Natural killer cell (primary cell): Measurements from ENCODE around the gene POLRMT. TPM values are rescaled to one million over a fixed set of nuclear protein-coding genes. Genes with fewer than 3 reads are reported as not detected.

Experiments
- ATAC-seq, 3 donors: fragments of 150-1000 bp in 2 of 3; fragments of 200-7000 bp in 1 of 3; cut with Tn5 transposase; 1 replicate in 1 of 3; 2 replicates in 2 of 3; pipeline ENCODE4 v1.10.0; 2021; ENCODE audit warnings: mild to moderate bottlenecking in 2 of 3, moderate library complexity in 2 of 3
- DNase-seq, 2 donors: peaks; one replicate each; pipeline versions ENCODE4 v3.0.0 to v3.0.0-alpha.2; 2013 to 2021; ENCODE audit warnings: mixed read lengths in 1 of 2
- H3K27ac ChIP-seq: one replicate; pipeline ENCODE4 v1.5.1; 2013; ENCODE audit warnings: mild to moderate bottlenecking, low read length
- H3K27me3 ChIP-seq: one replicate; pipeline ENCODE4 v1.6.1; 2013; ENCODE audit warnings: low read length; ENCODE audit not compliant: control insufficient read depth, insufficient read depth
- H3K36me3 ChIP-seq: one replicate; pipeline ENCODE4 v1.6.1; 2013; ENCODE audit warnings: low read length; ENCODE audit not compliant: control insufficient read depth, insufficient read depth
- H3K4me1 ChIP-seq: one replicate; pipeline ENCODE4 v1.6.1; 2013; ENCODE audit warnings: low read length; ENCODE audit not compliant: control insufficient read depth, insufficient read depth
- H3K4me3 ChIP-seq: one replicate; pipeline ENCODE4 v1.5.1; 2013; ENCODE audit warnings: low read length
- H3K9me3 ChIP-seq: one replicate; pipeline ENCODE4 v1.6.1; 2013; ENCODE audit warnings: low read length; ENCODE audit not compliant: control insufficient read depth, insufficient read depth
- H3K27ac Mint-ChIP-seq, 2 donors: one replicate each; pipeline ENCODE4 v1.8.0; 2022; ENCODE audit warnings: mild to moderate bottlenecking in 2 of 2, mixed read lengths in 2 of 2, moderate library complexity in 1 of 2
- H3K27me3 Mint-ChIP-seq, 2 donors: one replicate each; pipeline ENCODE4 v1.8.0; 2022; ENCODE audit warnings: low read depth in 2 of 2, mixed read lengths in 2 of 2
- H3K36me3 Mint-ChIP-seq: one replicate; pipeline ENCODE4 v1.8.0; 2022; ENCODE audit warnings: mixed read lengths
- H3K4me1 Mint-ChIP-seq, 2 donors: one replicate each; pipeline ENCODE4 v1.8.0; 2022; ENCODE audit warnings: mixed read lengths in 2 of 2
- H3K4me3 Mint-ChIP-seq: one replicate; pipeline ENCODE4 v1.8.0; 2022; ENCODE audit warnings: mild to moderate bottlenecking, moderate library complexity, mixed read lengths
- H3K9me3 Mint-ChIP-seq, 2 donors: one replicate each; pipeline ENCODE4 v1.8.0; 2022; ENCODE audit warnings: mixed read lengths in 2 of 2
- CTCF ChIP-seq: fragments of 200-600 bp; IDR thresholded peaks from one replicate; pipeline ENCODE4 v1.8.0; 2022; ENCODE audit warnings: antibody characterized with exemption
- WGBS: methylation state at CpG from one replicate; pipeline ENCODE4 v1.1.7; 2013; ENCODE audit warnings: missing lambda C conversion rate; ENCODE audit not compliant: insufficient coverage; 5-methylcytosine and 5-hydroxymethylcytosine counted together
- intact Hi-C: fragments of 100-400 bp; cut with micrococcal nuclease; formaldehyde crosslinking; loops from one replicate; pipeline ENCODE4 v1.14.2; 2022
- total RNA-seq, 4 donors: library from RNA; stranded (reverse); fragments of 120-200 nt in 1 of 4; gene quantifications; one replicate each; pipeline versions ENCODE4 v1.2.3 to v1.2.4, GENCODE V29; 2013 to 2022

Gene POLRMT
- total RNA-seq, 3 donors from 2014 or later (not counting 1 experiment from before 2014, with no cell fraction given): 57.2 to 58.5 (median 57.6) TPM

GRCh38 chr19:625257-625656 lies 8.1 kb downstream of the POLRMT start:
- no peak for ATAC-seq
- no peak for DNase-seq
- H3K4me1 ChIP-seq: no peaks in the 10 kb centered on the region
- H3K9me3 ChIP-seq: no peaks in the 10 kb centered on the region
- H3K4me3 ChIP-seq: no peak overlapping the region
- H3K4me3 Mint-ChIP-seq: no peak overlapping the region
- H3K36me3 ChIP-seq: peaks cover 39% of the 10 kb centered on the region
- H3K27ac Mint-ChIP-seq: no peak overlapping the region
- no peaks in the 10 kb centered on the region for H3K9me3 Mint-ChIP-seq
- no peaks in the 10 kb centered on the region for H3K27me3 ChIP-seq
- peaks cover 0 to under 1% of the 10 kb centered on the region in 2 donors for H3K4me1 Mint-ChIP-seq
- intact Hi-C loops: no loop called here
- H3K36me3 Mint-ChIP-seq: no peaks in the 10 kb centered on the region
- no peaks in the 10 kb centered on the region for H3K27me3 Mint-ChIP-seq
- no peak for TF ChIP-seq CTCF
- H3K27ac ChIP-seq: no peak overlapping the region
- WGBS: 94% methylated on average over 5 of the region's 5 CpGs

- no peaks in the 10 kb centered on the region for H3K4me1 Mint-ChIP-seq
- no peak overlapping the region for H3K27ac ChIP-seq
- no peak for ATAC-seq
- no peak overlapping the region for H3K27ac Mint-ChIP-seq
- no peaks in the 10 kb centered on the region for H3K27me3 Mint-ChIP-seq
- H3K36me3 ChIP-seq: peaks cover 43% of the 10 kb centered on the region
- H3K4me3 ChIP-seq: no peak overlapping the region
- no peaks in the 10 kb centered on the region for H3K27me3 ChIP-seq
- H3K4me1 ChIP-seq: no peaks in the 10 kb centered on the region
- no peak overlapping the region for H3K4me3 Mint-ChIP-seq
- no peak for DNase-seq
- intact Hi-C loops: no loop called here
- WGBS: 97% methylated on average over 24 of the region's 24 CpGs
- no peak for TF ChIP-seq CTCF
- no peaks in the 10 kb centered on the region for H3K9me3 ChIP-seq
- H3K9me3 Mint-ChIP-seq: no peaks in the 10 kb centered on the region
- H3K36me3 Mint-ChIP-seq: no peaks in the 10 kb centered on the region
These were observed 8.8 kb downstream of the POLRMT start for GRCh38 chr19:624433-625109.

- intact Hi-C loops: no loop called here
- no peaks in the 10 kb centered on the region for H3K27me3 Mint-ChIP-seq
- DNase-seq (no peak), ATAC-seq (no peak)
- H3K36me3 ChIP-seq: peaks cover 46% of the 10 kb centered on the region
- TF ChIP-seq CTCF: no peak
- no peaks in the 10 kb centered on the region for H3K36me3 Mint-ChIP-seq
- H3K4me3 Mint-ChIP-seq: no peak overlapping the region
- no peak overlapping the region for H3K4me3 ChIP-seq
- no peak overlapping the region for H3K27ac Mint-ChIP-seq
- H3K9me3 Mint-ChIP-seq: no peaks in the 10 kb centered on the region
- H3K9me3 ChIP-seq: no peaks in the 10 kb centered on the region
- WGBS: 95% methylated on average over 24 of the region's 24 CpGs
- no peaks in the 10 kb centered on the region for H3K4me1 Mint-ChIP-seq
- H3K4me1 ChIP-seq: no peaks in the 10 kb centered on the region
- no peaks in the 10 kb centered on the region for H3K27me3 ChIP-seq
- no peak overlapping the region for H3K27ac ChIP-seq
These were observed 9.4 kb downstream of the POLRMT start for GRCh38 chr19:623974-624373.
